NCI-H82 (cell line): ENCODE data around the gene APBA2.

Source experiments
- DNase-seq: peaks from one replicate; lab custom pipeline; 2025; lab: John Stamatoyannopoulos, UW

The APBA2 gene

GRCh38 chr15:29086891-29087290, 201.1 kb downstream of the APBA2 start:
- DNase-seq: no peak

DNA sequence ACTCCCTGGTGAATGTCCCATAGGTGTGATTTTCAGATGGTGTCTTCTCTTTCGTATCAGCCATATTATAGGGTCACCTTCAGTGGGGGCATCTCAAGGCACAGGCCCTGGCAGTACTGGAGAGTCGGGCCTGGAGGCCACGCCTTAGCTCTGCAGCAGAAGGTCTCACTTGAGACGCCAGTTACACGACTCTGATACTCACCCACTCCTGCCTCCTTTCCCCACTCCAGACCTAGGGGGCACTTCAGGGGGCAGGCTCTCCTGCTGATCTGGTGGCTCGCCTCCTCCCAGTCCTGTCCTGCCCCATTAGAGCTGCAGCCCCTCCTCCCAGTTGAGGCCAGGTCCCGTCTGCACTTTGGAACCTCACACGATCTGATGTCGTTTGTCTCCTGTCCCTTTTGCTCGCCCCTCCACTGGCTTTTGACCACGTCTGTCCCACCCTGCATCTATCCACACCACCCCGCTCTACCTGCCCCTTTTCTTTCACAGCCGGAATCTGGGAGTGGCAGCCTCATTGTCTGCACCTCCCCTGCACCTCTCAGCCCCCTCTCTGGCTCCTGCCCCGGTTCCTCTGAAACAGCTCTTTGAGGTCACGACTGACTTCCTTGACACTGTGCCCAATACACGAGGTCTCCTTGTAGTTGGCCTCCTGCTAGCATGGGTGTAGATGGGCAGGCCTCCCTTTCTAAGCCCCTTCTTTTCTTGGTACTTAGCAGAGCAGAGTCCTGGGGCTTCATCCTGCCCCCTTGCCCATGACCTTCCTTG, 201.9 kb downstream of the APBA2 start:
- DNase-seq: no peak

GRCh38 chr15:29088666-29089065, 202.9 kb downstream of the APBA2 start:
- DNase-seq: no peak

GRCh38 chr15:29089731-29090616, 204.2 kb downstream of the APBA2 start:
- DNase-seq: no peak

DNA sequence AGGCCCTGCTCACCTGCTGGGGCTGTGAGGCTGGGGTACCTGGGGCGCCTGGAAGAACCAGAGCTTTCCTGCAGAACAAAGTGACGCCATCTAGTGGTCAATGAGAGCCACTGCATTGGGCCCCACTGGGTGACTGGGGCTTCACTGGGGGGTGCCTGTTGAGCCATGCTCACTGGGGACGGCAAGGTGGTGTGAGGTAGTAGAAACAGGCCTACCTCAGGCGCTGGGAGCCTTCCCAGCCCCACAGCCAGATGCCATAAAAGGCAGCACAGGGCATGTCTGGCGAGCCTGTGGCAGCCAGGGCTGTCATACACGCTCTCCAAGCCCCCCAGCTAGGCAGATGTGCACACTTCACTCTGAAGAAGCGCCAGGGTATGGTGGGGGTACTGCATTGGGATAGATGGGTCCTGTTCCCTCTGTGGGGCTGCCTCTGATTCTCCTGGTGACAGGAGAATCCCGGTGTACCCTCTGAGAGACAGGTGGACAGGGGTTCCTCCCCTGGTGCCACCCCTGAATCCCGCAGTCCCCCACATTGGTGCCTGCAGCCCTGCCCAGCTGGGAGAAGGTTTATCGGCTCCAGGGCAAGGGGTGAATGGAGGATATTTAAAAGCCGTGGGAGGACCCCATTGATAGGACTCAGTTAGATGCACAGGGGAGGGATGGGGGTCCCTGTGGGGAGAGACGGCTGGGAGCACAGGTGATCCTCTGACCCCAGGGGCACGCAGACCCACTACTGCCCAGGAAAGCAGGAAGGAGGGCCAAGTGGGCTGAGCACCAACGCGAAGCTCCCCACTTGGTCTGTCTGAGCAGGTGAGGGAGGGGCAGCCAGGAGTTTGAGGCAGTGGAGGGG, 205.1 kb downstream of the APBA2 start:
- DNase-seq: peak; percentile 46

DNA sequence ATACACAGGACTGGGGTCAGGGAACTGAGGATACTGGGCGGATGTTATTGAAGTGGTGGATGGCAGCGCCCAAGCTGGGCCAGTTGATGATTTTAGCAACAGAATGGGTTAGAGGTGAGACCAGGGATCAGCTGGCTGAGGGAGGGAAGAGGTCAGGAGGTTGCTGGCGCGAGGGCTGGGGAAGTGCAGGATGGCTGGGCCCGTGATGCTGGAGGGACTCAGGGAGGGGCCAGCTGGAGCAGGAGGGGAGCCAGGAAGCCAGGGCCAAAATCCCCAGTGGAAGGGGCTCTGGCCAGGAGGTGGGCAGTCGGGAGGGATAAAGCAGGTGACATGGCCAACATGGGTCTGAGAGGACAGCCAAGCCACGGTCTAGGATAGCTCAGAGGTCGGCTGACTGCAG, 205.9 kb downstream of the APBA2 start:
- no peak for DNase-seq

DNA sequence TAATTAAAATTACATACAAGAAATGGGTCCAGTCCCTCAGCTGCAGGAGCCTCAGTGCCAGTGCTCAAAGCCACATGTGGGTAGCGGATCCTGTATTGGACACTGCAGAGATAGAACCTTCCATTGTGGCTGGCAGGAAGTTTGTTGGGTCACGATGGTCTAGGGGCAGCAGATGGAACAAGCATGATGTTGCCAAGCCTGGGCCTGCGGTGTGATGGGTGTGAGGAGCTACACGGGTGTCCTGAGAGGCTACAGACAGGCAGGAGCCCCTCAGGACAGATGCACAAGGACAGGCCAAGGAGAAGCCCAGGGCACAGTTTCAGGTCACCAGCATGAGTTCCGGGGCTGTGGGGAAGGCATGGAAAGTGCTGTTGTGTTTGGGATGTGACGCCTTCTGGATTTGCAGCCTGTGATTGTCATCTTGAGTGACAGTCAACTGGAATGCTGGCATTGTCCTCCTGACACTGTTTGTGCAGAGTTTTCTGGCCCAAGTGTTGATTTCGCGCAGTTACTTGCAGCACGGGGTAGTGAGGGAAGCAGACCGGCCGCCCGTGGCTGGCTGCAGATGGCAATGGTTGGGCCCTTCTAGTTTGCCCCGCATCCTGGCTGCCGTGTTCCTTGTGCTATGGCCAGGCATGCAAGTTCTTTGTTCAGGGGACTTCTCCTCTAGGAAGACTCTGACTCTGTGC, 206.7 kb downstream of the APBA2 start:
- no peak for DNase-seq

GRCh38 chr15:29093065-29093435, 207.3 kb downstream of the APBA2 start:
- DNase-seq: no peak

DNA sequence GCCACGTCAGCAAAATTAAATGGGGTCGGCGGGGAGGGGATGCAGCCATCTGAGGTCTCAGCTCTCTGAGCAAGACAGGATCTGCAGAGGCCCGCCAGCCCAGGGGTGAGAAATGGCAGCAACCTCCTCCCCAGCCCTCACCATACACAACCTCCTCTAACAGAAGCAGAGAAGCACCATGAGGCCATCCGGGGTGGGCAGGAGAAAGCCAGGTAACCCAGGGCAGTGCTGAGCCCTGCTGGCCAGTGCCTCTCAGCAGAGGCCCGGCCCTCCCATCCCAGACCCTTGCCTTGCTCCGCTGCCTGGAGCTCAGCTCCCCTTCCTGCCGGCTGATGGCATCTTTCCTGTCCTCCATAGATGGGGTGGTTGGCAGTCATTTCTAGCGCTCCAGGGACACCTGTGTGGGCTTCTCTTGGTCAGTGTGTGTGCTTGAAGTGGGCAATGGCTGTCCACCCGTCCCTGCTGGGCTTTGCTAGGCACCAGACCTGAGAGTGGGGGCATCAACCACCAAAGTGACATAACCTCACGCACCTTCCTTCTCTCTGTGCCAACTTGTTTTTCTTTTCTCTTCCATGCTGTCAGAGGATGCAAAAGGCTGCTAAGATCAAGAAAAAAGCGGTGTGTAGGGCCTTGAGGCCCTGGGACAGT, 208.0 kb downstream of the APBA2 start:
- DNase-seq: no peak

- DNase-seq: no peak
These were observed 208.9 kb downstream of the APBA2 start for GRCh38 chr15:29094711-29095110.

DNA sequence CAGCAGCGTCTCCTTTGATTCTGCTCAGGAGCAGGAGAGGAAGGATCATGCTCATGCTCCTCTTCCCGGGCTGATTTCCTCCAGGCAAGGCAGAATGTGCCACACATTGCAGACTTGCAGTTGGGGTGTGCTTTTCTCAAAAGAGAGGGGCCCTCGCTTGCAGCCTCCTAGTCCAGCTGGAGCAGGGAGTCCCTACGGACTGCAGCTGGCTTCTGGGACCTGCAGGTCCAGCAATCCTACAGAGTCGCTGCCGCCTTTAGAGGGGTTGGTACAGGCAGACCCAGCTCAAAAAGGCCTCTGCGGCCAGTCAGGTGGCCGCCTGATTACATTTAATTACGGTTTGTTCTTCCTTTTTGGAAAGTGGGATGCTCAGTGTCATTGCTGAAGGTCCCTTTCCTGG, 210.0 kb downstream of the APBA2 start:
- no peak for DNase-seq

GRCh38 chr15:29097168-29097567, 211.4 kb downstream of the APBA2 start:
- DNase-seq: no peak

- no peak for DNase-seq
These were observed 212.2 kb downstream of the APBA2 start for GRCh38 chr15:29097971-29098370.

DNA sequence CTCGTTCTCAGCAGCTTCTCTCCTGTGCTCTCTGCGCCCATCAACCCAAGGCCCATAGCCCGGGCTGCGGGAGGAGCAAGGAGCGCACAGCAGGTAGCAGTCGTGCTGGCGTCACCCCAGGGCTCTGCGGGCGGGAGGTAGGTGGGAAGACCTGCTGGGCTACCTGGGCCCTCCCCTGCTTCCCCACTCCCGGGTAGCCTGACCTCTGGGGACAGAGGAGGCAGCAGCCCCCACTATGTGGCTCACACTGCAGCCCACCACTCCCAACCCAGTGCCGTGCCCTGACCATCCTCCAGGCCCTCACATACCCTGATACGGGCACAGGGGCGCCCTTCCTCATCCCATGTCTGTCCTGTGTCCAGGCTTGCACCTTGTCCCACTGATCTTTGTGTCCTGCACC, 212.9 kb downstream of the APBA2 start:
- no peak for DNase-seq

GRCh38 chr15:29099131-29099880, 213.5 kb downstream of the APBA2 start:
- DNase-seq: no peak

- DNase-seq: no peak
These were observed 214.8 kb downstream of the APBA2 start for GRCh38 chr15:29100486-29101000.

DNA sequence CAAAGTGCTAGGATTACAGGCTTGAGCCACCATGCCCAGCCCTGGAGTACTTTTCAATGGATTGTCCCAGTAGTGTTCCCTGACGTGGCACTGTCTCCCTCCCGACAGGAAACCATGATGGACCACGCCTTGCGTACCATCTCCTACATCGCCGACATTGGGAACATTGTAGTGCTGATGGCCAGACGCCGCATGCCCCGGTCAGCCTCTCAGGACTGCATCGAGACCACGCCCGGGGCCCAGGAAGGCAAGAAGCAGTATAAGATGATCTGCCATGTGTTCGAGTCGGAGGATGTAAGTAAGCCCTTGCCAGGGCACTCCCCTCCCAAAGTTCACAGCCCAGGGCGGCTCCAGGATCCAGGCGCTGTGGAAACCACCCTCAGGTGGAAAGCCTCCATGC, 215.7 kb downstream of the APBA2 start:
- DNase-seq: no peak

DNA sequence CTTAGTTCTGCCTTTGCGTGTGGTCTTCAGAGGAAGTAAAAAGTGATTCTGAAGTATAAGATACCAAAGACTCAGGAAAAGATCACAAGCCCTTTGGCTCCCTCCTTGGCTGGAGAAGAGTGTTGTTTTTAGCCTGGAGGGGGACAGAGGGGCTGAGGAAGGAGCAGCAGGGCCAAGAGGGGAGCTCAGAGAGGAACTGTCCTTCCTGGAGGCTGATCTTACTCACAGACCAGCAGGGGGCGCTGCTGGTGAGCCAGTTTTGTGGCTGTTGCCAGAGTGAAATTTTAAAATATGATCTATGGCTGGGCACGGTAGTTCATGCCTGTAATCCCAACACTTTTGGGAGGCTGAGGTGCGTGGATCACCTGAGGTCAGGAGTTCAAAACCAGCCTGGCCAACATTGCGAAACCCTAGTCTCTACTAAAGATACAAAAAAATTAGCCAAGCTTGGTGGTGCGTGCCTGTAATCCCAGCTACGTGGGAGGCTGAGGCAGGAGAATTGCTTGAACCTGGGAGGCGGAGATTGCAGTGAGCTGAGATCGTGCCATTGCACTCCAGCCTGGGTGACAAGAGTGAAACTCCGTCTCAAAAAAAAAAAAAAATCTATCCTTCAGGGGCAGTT, 216.5 kb downstream of the APBA2 start:
- DNase-seq: peak; percentile 64

GRCh38 chr15:29102911-29103823, 217.4 kb downstream of the APBA2 start:
- DNase-seq: no peak
